GM18498 (cell line): ENCODE data around the gene RASAL2.
"Not testable (repeated sequence)": the region's sequence is repeated elsewhere in the genome, so short reads cannot be mapped to it uniquely, and the experiment has no call there.

Experiments used
- ATAC-seq: cut with Tn5 transposase; IDR thresholded peaks from one replicate; pipeline ENCODE4 v1.9.1; 2021; ENCODE audit warnings: mild to moderate bottlenecking, moderate library complexity; ENCODE audit not compliant: unreplicated experiment

Gene RASAL2

DNA sequence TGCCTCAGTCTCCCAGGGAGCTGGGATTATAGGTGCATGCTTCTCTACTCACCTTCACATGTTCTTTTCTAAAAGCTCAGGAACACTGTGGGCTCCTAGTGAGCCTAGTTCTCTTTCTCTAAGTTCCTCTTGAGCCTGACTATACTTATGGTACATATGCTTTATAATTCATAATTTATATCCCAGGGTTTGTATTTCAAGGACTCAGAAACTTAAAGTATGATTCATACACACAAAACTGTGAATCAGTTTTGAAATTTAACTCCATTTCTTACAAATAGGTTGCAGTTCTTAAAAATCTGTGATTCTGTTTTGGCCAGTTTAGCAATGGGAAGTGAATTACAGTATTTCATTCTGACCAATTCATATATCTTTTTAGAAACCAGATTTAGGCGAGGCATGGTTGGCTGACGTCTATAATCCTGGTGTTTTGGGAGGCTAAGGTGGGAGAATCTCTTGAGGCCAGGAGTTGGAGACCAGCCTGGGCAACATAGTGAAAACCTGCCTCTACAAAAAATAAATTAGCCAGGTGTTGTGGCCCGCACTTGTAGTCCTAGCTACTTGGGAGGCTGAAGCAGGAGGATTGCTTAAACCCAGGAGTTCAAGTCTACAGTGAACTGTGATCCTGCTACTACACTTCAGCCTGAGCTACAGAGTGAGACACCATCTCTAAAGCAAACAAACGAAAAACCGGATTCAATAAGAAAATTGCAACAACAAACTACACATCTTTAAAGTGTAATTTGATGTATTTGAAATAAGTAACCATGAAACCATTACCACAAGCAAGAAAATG is 15.6 kb downstream of the RASAL2 start:
- no peak for ATAC-seq

DNA sequence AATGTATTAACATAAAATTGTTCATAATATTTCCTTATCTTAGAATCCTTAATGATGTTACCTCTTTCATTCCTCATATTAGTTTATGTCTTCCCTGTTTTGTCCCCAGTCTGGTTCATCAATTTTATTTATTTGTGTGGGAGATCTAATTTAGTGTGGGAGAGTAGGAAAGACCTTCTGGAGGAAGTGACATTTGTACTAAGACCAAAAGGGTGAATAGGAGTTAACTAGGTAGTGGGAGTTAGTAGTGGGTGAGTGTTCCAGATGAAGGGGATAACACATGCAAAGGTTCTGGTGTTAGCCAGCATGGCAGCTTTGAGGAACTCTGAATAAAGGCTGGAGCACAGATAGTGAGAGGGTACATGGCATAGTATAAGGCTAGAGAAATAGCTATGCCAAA is 21.4 kb downstream of the RASAL2 start:
- no peak for ATAC-seq

DNA sequence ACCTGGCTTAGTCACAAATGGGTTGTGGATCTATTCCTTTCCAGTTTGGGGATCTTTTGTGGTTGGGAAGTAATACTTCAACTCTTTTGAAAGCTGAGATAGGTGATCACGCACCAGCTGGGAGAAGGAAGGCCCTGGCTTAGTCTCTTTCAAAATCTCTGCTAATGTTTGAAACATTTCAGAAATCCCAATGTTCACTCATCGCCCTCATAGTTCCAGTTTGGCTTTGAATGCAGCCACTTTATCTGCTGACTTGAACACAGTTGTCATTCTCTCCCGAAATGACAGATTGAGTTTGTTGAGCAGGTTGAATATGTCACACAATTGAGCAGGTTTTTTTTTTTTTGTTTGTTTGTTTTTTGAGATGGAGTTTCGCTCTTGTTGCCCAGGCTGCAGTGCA is 24.6 kb downstream of the RASAL2 start:
- ATAC-seq: no peak

DNA sequence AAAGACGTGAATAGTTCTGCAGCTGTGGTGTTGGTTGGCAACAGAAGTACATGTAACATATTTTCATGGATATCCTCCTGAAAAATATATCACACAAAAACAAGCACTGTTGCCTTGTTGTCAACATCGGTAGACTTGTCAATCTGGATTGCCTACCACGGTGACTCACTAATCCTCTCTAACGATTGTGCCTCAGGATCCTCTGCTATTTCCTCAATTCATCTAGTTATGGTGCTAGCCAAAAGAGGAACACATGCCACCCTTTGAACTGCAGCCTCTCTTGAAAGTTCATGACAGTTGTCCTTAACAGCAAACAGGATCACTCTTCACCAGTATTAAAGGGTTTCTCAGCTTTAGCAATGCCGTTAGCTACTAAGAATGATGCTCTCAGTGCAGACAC is 25.7 kb downstream of the RASAL2 start:
- no peak for ATAC-seq

DNA sequence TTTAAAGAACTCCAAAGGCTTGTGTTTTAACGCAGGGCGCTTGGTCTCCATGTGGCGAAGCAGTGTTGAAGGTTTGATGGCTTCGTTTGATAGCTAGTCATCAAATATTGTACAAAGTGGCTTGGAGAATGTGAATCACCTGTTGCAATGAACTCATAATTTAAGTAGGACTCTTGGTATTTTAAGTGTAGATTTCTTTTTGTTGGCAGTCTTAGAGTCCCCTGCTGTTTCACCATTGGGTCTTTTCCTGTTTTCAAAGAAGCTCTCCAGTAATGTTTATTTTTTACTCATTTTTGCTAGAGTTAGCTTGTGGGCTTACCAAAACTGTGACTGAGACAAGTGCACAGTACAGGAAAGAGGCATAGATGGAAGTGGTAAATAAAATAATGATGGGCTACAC is 26.2 kb downstream of the RASAL2 start:
- no peak for ATAC-seq

DNA sequence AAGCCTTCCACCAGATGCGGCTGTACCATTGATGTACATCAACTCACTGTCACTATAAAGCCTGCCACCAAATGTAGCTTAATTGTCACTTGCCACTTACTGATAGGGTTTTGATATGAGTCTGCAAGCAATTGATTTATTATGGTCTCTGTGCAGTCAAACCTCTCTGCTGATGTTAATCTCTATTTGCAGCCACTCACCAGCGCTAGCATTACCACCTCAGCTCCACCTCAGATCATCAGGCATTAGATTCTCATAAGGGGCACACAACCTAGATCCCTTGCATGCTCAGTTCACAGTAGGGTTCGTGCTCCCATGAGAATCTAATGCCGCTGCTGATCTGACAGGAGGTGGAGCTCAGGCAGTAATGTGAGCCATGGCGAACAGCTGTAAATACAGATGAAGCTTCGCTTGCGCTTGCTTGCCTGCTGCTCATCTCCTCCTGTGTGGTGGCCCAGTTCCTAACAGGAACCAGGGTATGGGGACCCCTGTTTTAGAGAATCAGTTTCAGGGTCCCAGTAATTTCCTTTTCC is 26.7 kb downstream of the RASAL2 start:
- not testable (repeated sequence) for ATAC-seq

DNA sequence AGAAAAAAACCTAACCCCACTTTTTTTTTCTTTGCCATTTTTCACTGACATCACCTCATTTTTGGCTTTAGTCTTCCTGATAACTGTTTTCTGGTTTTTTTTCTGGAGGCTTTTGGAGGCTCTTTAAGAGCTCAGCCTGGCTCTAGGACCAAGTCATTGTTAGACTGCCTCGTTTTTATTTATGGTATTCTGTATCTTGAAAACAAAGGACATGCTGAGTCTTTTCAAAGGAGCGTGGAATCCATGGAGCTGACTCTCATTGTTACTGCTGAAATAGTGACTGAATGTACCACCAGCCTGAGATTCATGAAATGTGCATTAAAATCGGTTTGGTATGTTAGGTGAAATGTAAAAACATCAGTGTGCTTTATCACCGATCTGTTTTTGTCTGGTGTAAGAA is 28.0 kb downstream of the RASAL2 start:
- no peak for ATAC-seq

DNA sequence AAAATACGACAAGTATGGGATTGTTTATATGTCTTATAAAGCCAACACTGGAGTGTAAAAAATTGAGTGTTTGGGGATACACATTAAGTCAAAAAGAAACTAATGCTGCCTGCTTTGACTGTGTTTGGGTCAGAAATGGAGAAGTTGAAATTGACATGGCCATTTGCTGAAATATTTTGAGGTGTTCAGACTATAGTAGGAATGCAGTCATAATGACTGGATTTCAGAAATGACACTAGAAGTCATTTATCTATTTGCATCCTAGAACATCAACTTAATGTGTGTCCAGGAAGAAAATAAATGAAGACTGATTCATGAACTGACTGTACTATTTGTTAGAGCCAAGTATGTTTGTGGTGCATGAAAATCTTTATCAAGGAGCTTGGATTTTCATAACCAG is 28.4 kb downstream of the RASAL2 start:
- no peak for ATAC-seq

DNA sequence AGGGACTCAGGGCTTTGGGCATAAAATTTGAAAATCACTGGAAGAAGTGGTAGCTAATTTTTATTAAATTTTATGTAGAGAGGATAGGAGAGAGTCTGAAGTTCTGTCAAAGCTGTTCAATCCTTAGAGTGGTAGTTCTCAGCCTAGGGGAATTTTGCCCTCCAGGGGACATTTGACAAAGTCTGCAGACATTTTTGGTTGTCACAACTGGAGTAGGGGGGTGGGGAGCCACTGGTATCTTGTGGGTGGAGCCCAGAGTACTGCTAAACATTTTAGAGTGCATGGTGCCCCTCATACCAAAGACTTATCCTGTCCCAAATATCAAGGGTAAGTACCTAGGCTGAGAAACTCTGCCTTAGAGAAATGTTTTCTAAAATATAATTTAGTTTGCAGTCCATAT is 30.2 kb downstream of the RASAL2 start:
- ATAC-seq: no peak

DNA sequence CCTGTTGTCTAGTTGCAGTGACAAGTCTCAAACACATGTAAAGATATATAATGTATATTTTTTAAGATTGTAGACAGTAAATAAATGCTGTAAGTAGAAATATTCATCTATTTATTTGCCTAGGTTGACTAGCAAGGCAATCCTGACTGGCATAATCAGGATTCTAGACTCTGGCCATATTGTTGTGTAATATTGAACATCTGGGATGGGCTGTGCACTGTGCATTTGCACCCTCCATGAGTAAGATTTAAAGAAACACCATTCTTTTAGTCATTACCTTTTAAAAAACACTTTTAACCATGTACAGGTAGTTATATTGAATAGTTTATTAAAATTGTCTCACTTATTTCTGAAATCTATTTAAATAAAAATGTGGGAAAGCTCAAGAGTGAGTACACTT is 32.4 kb downstream of the RASAL2 start:
- no peak for ATAC-seq

DNA sequence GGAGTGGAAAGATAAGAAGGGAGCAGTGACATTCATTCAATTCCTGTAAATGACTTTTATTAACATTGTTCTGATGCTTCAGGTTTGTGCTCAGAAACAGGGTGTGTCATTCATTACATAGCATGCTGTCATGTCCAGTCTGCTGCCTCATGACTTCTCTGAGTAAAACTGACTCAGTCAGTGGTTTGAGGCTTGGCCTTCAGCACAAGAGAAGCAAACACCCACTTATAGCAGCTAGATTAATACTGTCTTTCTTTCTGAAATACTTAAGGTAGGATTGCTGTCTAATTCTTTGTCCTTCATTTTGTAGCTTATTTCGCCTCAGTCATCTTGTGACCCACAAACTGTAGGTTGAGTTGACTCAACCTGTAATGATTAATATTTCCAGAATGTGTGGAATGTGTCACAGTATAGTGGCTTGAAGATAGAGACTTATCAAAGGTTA is 32.9 kb downstream of the RASAL2 start:
- ATAC-seq: no peak

DNA sequence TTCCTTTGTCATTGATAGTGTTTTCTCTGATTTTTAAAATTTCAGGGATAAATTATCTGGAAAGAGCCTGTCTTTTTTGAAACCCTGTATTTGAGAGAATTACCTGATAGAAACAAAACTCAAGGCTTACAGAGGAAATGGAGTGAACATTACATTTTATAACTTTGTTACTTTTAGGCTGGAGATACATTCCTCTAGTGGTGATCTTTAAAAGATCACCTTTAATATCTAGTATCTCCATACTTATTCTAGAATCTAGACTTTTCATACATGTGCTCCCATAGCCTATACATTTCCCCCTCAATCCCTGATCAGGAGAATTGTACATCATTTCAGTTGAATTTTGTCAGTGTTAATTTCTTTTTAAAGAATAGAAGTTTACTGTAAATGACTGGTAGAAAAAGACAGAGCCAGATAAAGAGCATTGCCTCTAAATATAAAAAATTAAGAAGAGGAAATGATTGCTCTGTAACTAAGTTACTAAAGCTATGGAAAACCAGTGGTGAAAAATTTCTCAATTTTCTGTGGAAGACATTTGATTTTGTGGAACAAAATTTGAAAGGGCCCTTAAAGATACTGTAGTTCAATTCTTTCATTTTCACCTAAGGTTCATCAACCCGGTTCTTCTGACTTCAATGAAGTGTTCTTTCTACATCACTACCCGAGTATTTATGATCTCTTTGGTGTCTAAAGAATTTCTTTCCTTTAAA is 33.7 kb downstream of the RASAL2 start:
- no peak for ATAC-seq

DNA sequence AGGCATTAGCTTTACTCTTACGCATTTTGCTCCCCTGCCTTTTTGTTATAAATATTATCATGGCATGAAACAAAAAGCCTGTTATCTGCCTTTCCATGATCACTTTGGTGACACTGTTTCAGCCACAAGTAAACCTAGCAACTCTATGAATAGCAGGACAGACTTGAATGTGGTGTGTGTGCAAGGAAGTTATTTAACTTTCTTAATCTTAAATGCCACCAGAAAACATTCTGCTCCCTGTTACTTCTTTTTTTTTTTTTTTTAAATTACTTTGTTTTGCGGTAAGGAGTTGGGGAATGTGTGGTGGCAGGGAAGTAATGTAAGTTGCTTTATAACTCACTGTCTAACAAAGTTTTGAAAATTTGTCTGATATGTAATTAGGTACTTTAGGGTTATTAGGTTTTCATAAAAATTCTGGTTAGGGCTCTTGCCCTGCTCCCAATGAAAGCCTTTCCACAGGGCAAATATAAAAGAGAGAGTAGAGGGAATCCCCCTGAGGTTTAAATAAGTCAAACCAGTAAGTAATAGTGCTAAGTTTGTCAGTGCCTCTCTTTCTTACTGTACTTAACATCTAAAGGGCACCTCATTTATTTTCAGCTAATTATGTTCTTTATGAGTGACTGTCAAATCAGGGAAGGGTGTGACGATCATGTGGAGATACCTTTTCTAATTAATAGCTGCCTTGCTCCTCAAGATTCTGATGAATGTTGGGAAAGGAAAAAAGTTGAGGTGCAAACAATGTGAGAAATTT is 39.5 kb downstream of the RASAL2 start:
- ATAC-seq: no peak

DNA sequence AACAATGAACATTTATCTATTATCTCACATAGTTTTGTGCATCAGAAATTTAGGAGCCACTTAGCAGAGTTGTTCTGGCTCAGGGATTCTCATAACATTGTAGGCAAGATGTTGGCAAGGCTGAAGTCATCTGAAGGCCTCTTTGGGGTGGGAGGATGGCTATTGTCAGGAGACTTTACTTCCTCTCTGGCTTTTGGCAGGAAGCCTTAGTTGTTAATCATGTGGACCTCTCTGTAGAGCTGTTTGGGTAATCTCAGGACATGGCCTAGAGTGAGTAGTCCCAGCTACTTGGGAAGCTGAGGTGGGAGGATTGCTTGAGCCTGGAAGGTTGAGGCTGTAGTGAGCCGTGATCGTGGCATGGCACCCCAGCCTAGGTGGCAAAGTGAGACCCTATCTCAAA is 40.2 kb downstream of the RASAL2 start:
- ATAC-seq: no peak

DNA sequence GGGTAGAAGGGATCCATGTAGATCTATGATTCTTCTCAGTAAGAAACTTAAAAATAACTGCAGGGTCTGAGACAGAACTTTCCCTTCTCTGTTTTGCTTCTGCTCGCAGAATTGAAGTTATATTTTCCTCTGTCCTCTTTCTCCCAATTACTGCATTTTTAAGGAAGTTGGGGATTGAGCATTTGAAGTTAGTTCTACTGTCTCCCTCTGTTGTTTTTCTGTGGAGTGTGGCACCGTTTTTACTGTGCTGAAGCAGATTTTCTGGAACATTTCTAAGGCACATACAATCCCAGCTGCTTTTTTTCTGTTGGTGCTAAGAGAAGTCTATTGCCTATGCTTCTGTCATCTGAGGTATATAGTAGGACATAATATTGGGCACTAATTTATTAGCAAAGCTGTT is 43.3 kb downstream of the RASAL2 start:
- no peak for ATAC-seq

DNA sequence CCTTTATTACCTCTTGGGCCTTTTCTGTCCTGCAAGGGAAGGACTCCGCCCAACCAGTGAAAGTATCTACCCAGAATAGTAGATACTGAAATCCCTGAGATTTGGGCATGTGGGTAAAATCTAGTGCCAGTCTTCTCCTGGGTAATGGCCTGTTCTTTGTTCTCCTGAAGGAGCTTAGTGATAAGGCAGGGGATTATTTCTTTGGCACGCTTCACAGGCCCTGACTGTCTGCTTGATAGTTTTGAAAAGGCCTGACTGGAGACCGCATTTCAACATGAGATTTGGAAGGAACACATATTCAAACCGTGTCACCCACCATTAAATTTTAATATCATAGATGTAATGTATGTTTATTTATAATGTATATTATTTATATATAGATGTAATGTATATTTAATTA is 48.9 kb downstream of the RASAL2 start:
- ATAC-seq: no peak

DNA sequence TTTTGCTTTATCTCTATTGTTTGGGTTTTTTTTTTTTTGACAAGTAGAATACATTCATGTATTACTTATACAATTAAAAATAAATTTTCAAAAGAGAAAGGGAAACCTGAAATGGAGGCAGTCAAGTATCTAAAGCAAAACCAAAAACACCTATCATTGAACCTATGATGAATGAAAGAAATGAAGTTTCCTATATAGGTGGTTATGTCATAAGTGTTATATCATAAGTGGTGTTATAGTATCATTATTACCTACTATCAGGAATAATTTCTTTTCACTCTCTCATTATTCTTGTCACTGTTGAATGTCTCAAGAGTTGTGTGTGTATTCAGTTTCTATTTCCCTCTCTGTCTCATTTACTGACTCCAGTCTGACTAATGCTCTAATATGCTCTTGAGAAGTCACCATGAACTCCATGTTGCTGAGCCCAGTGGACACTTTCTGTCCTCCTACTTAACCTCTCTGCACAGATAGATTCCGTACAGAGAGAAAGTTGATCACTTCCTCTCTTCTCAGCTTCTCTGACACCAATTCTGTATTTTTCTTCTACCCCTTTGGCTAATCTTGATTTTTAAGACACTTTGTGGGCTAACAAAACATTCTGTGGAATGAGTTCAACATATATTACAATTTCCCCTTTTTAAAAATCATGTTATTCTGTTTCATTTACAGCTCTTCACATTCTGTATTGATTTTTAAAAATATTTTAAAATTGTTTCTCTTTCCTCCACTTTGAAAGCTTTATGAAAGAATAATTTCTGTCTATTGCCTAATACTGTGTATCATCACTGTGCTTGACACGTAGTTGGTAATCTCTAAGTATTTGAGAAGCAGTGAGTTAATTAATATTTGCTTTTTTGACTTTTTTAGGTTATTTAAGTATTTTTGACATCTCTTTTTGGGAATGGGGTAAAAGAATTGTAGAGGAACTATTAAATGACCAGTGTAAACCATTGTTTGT is 50.1 kb downstream of the RASAL2 start:
- no peak for ATAC-seq

DNA sequence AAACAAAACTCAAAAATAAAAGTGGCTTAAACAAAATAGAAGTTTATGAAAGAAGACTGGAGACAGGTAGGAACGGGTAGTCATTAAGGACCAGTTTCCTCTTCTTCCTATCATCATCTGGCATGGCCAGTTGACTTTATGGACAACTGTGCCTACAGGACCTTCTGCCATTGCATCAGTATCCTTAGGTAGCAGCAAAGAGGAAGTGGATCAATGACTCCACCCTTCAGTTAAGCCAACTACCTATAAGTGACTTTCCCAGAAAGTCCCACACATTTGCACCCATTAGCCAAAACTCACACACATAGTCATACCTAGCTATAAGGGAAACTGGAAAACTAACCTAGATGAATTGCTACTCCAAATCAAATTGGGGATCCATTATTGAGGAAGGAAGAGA is 51.7 kb downstream of the RASAL2 start:
- ATAC-seq: no peak

DNA sequence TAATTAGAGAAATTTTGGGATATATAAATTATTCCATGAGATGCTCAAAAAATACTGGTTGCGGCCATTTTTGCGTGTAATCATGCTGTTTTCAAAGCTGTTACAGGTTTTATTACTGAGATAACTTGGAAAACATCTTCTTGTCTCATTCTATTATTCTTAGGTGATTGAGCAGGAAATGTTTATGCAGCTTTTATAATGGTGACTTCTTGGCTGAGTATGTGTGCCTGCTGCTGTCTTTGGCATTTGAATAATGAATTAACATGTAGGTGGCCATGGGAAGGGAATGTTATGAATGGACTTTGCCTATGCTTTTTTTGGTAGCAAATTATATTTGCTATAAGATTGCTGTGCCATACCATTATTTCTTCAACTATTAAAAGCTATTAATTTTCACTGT is 52.5 kb downstream of the RASAL2 start:
- ATAC-seq: no peak

DNA sequence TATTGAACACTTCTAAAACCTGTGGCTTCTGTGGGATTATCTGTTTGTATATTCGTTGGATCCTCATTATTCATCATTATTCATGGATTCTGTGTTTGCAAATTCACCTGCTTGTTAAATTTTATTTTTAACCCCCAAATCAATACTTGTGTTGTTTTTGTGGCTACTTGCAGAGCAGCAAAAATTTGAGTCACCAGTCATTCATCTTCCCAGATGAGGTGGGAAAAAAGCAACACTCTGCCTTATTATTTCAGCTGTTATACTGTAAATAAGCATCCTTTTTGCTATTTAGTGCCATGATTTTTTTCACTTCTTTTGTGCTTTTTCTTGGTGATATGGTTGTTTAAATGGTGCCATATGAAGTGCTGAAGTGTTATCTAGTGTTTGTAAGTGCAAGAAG is 56.7 kb downstream of the RASAL2 start:
- no peak for ATAC-seq
